Fibroblast of pulmonary artery (primary cell): Measurements from ENCODE around the gene HLCS.

Source experiments
- DNase-seq: peaks from one replicate; pipeline ENCODE4 v3.0.0-alpha.2; 2010; ENCODE audit warnings: low read depth
- H3K4me3 ChIP-seq: replicated peaks from 2 replicates; pipeline ENCODE4 v1.5.1; 2011; ENCODE audit warnings: low read depth, mild to moderate bottlenecking, control low read depth, low read length, moderate library complexity
- TF ChIP-seq, protein P1 (sequence below): IDR thresholded peaks from 2 replicates; pipeline ENCODE4 v1.5.1; 2011; ENCODE audit warnings: mild to moderate bottlenecking, control low read depth, low read length, inconsistent platforms; ENCODE audit errors: missing control alignments

HLCS gene

DNA sequence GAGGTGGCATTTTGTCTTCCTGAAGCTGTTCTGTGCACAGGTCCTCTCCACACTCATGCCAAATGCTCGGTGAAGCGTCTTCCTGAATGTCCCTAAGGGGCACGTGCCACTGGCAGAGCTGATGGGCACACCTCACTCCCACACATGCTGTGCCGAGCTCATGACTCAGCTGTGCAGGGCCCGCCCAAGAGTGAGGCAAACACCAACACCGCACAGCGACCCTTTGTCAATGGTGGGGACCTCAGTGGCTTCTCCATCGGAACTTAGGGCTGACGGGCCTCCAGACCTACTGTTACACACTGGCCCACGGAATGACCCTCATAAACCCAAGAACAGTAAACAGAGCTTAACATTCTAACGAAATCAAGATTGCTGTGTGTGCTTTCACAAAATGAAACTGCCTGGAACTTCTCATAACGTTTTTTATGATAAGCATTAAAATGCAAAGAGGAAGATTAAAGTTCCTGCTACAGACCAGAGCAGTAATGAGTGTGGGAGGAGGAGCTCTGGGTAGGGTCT, 178.3 kb downstream of the HLCS start:
- no peak overlapping the region for H3K4me3 ChIP-seq

DNA sequence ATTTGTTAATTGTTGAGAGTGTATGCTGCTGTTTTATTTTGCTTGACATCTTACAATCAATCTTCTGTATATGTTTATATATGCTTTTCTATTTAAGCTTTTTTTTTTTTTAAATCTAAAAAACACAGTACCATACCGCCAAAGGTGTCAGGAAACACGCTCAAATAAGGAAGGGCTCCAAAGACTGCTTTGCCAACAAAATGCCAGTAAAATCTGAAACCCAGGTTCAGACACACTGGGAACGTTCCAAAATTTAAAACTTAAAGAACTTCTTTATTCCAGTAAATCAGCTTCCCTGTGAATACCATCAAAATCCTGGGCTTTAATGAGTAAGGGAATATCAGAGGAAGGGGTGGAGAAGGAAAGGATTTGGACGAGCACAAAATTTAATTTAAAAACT, 180.3 kb downstream of the HLCS start:
- no peak overlapping the region for H3K4me3 ChIP-seq
- no peak for DNase-seq
- TF ChIP-seq, protein P1, sequence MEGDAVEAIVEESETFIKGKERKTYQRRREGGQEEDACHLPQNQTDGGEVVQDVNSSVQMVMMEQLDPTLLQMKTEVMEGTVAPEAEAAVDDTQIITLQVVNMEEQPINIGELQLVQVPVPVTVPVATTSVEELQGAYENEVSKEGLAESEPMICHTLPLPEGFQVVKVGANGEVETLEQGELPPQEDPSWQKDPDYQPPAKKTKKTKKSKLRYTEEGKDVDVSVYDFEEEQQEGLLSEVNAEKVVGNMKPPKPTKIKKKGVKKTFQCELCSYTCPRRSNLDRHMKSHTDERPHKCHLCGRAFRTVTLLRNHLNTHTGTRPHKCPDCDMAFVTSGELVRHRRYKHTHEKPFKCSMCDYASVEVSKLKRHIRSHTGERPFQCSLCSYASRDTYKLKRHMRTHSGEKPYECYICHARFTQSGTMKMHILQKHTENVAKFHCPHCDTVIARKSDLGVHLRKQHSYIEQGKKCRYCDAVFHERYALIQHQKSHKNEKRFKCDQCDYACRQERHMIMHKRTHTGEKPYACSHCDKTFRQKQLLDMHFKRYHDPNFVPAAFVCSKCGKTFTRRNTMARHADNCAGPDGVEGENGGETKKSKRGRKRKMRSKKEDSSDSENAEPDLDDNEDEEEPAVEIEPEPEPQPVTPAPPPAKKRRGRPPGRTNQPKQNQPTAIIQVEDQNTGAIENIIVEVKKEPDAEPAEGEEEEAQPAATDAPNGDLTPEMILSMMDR, result no peak

More for the DNA sequence above, 178.3 kb downstream of the HLCS start:
- peak; percentile 22 for DNase-seq
- TF ChIP-seq, protein P1, result no peak

GRCh38 chr21:36785615-36786014, 180.9 kb downstream of the HLCS start:
- H3K4me3 ChIP-seq, result no peak overlapping the region
- DNase-seq, result no peak
- TF ChIP-seq, protein P1, result no peak

- TF ChIP-seq, protein P1, result no peak
- no peak for DNase-seq
- H3K4me3 ChIP-seq, result no peak overlapping the region
Measured at GRCh38 chr21:36784947-36785346, 181.5 kb downstream of the HLCS start.

GRCh38 chr21:36783612-36784374, 182.7 kb downstream of the HLCS start:
- TF ChIP-seq, protein P1, result no peak
- no peak overlapping the region for H3K4me3 ChIP-seq
- peak; percentile 50 for DNase-seq

DNA sequence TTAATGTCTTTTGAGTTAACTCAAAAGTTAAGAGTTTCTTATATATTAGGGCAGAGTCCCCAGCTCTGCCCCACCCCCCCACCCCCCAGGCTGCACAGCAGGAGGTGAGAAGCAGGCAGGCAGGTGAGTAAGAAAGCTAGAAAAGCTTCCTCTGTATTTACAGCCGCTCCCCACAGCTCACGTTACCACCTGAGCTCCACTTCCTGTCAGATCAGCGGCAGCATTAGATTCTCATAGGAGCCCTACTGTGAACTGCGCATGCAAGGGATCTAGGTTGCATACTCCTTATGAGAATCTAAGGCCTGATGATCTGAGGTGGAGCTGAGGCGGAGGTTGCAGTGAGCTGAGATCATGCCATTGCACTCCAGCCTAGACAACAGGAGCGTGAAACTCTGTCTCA, 185.6 kb downstream of the HLCS start:
- TF ChIP-seq, protein P1, result no peak
- no peak for DNase-seq
- no peak overlapping the region for H3K4me3 ChIP-seq
